Stimulated activated CD4-positive, alpha-beta T cell treated with anti-CD3 and anti-CD28 coated beads, Interleukin-15, amount 100 ng/mL, for 48 hours (primary cell): ENCODE measurements around the gene IFNL4.
"Not testable (repeated sequence)": the region's sequence is repeated elsewhere in the genome, so short reads cannot be mapped to it uniquely, and the experiment has no call there.

Experiments
- DNase-seq, 2 donors: peaks; one replicate each; pipeline ENCODE4 v3.0.0-alpha.2; 2020; ENCODE audit warnings: low read depth in 2 of 2

IFNL4 gene

DNA sequence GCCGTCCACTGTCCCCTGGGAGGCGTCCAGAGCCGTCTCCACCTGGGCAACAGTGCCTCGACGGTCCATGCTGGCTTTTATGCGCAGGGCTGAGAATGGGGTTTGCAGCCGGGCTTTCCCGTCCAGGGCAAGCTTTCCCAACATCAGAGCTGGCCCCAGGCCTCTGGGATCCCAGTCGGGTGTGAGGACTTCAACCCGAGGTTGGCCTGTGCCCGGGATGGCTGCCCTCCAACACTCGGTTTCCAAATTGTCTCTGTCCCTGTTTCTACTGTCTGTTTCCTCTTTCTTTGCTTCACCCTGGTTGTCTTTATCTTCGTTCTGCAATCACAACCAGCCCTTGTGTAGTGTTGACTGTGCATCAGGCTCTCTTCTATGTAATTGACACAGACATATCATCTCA is at the start of gene IFNL4:
Gene IFNL4, minus strand, starts transcription at position 51 of the 400 bp plus-strand sequence.
- no peak for DNase-seq

DNA sequence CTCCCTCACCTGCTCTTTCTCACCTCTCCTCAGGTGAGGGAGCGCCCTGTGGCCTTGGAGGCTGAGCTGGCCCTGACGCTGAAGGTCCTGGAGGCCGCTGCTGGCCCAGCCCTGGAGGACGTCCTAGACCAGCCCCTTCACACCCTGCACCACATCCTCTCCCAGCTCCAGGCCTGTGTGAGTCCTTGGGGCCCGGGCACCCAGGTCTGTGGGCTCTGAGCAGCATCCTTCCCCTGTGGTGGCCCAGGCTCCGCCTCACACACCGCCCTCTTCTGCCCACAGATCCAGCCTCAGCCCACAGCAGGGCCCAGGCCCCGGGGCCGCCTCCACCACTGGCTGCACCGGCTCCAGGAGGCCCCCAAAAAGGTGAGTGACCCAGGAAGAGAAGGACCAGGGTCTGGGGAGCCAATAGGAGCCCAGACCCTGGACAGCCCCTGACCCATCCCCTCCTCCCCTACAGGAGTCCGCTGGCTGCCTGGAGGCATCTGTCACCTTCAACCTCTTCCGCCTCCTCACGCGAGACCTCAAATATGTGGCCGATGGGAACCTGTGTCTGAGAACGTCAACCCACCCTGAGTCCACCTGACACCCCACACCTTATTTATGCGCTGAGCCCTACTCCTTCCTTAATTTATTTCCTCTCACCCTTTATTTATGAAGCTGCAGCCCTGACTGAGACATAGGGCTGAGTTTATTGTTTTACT is 49.4 kb upstream of the IFNL4 start:
- no peak for DNase-seq

DNA sequence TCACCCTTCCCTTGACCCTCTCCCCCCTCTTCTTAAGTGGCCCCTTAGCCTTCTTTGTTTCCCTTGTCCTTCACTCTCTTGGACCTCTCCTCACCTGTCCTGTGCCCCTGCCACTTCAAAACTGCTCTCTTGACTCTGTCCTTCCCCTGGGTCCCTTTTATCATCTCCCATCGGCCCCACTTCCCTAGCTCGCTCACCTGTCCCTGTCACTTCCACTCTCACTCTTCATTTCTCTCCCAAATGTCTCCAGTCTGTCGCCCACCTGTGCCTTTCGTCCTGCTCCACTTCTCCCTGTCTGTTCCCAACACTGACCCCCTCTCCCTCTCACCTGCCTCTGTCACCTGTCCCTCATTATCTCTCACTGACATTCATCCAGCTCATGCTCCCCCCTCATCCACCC is 48.2 kb upstream of the IFNL4 start:
- DNase-seq, result no peak

DNA sequence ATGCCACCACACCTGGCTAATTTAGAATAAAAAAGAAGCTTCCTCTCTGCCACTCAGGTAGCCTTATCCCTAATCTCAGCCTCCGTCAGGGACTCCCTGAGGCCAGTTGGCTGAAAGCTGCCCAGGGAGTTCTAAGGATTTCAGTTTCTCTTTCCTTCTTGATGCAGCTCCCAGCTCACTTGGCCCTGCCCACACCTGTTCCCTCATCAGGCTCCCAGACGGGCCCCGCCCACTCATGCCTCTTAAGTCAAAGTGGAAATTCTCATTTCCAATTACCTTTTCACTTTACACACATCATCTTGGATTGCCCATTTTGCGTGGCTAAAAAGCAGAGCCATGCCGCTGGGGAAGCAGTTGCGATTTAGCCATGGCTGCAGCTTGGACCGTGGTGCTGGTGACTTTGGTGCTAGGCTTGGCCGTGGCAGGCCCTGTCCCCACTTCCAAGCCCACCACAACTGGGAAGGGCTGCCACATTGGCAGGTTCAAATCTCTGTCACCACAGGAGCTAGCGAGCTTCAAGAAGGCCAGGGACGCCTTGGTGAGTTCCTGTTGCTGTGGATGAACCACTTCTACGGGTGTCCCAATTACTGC is 47.5 kb upstream of the IFNL4 start, which contains the start of gene IFNL1:
Gene IFNL1, plus strand, starts transcription at position 353 of the 591 bp plus-strand sequence. Its CDS starts 15 bp downstream, at position 368.
- no peak for DNase-seq

DNA sequence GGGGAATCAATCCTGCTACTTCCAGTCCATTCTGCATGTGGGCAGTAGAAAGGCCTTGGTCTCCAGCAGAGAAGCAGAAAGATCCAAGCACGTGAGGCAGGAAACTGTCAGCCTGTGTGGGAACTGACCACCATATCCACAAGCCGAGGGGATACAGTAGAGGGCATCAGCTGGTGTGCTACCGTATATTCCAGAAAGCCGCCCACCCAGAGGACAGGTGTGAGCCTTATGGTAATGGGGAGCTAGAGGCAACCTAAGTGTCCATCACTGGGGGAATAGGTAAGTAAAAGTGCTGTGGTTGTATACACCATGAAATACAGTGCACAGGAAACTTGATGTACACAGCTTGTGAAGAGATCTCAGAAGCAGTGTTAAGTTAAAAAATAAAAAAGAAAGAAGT is 44.7 kb upstream of the IFNL4 start:
- DNase-seq, result no peak

DNA sequence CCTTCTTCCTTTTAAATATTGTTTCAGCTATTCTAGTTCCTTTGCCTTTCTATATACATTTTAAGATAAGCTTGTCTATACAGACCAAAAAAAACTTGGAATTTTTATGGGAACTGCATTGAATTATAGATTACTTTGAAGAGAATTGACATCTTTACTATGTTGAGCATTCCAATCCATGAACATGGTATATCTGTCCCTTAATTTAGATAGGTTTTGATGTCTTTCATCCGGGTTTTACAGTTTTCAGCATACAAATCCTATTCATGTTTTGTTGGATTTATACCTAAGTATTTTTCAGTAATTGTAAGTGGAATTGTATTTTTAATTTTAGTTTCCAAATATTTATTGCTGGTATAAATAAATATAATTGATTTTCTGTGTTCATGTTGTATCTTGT is 35.4 kb upstream of the IFNL4 start:
- no peak for DNase-seq

DNA sequence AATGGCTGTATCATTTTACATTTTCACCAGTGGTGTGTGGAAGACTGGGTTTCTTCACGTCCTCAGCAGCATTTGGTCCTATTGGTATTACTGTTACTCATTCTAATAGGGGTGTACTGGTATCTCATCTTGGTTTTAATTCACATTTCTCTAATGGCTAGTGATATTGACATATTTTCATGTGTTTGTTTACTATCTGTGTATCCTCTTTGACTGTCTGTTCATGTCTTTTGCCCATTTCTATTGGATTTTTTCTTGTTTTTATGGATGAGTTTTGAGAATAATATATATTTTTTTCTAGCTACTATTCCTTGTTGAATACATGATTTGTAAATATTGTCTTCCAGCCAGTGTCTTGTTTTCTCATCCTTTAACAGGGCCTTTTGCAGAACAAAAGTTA is 33.4 kb upstream of the IFNL4 start:
- no peak for DNase-seq

DNA sequence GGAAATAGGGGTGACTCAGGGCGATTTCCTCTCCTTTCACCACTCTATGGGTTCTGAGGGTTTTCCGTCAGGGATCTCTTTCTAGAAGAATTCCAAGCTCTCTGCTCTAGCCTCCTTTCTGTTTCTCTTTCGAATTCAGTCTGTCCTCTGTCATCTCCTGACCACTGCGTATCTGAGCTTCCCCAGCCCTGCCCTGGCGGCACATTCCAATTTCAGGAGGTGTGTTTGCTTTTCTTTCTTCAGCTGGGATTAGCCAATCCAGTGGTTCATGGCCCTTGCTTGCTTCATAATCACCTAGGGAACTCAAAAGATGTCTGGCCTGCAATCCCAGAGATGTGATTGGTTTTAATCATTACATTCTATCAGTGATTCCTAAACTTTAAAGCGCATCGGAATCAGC is 28.9 kb upstream of the IFNL4 start:
- no peak for DNase-seq

DNA sequence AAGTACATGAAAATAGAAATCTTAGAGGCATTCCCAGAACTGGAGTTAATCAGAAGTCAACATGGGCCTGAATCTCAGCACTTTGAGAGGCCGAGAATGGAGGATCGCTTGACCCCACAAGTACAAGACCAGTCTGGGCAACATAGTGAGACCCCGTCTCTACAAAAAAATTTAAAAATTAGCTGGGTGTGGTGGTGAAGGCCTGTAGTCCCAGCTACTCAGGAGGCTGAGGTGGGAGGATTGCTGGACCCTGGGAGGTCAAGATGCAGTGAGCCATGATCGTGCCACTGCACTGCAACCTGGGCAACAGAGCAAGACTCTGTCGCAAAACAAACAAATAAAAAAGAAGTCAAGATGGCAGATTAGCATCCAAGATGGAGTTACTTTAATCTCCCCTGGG is 28.1 kb upstream of the IFNL4 start:
- DNase-seq, result no peak

DNA sequence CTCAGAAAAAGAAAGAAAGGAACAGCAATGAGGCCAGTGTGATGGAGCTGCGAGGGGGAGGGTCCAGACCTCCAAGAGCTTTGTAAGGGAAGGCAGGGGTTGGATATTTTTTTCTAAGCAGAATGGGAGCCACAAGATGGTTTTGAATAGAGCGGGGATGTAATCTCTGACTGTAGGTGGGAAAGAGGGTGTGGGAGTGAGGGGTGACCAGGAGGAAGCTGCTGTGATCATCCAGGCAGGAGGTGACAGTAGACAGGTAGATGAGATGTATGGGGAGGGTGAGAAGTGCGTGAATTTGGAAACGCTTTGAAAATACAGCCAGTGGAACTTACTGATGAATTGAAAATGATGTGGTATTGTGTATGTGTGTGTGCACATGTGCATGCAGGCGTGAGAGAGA is 26.9 kb upstream of the IFNL4 start:
- no peak for DNase-seq

DNA sequence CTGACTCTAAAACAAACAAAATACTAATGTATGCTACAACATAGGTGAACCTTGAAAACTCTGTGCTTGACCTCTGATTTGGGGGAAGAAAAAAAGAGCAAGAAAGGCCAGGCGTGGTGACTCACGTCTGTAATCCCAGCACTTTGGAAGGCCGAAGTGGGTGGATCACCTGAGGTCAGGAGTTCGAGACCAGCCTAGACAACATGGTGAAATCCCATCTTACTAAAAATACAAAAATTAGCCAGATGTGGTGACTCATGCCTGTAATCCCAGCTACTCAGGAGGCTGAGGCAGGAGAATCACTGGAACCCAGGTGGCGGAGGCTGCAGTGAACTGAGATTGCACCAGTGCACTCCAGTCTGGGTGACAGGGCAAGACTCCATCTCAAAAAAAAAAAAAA is 25.2 kb upstream of the IFNL4 start:
- DNase-seq, result not testable (repeated sequence)

DNA sequence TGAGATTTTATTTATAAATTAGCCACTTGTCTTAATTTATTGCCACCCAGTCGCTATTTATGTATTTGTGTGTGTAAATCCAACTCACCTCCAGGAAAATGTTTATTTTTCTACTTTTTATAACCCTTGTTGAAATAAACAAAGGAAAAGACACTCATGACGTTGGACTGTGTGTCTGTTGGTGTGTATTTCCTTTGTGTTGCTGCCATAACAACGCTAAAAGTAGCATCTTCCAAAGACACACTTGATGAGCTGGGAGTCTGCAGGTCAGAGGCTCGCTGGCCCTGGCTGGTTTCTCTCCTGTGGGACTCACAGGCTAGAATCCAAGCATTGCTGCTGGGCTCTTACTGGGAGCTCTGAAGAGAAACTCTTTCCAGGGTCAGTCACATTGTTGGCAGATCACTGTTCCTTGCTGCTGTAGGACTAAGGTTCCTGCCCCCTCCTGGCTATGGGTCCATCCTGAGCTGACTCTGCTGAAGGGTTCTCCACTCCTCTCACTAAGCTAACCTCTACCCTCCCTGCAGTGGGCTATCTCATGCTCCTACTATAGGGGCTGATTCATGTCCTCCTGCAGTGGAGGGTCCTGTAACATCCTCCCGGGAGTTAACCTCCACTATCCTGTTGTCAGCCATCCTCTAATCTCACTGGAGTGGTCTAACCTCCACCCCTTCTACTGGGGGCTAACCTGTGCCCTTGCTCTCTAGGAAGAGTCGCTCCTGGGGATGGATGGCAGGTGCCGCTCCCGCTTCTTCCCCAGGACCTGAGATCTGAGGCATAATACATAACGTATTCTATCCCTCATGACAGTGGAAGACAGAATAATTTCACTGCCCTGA is 21.6 kb upstream of the IFNL4 start:
- DNase-seq, result no peak

DNA sequence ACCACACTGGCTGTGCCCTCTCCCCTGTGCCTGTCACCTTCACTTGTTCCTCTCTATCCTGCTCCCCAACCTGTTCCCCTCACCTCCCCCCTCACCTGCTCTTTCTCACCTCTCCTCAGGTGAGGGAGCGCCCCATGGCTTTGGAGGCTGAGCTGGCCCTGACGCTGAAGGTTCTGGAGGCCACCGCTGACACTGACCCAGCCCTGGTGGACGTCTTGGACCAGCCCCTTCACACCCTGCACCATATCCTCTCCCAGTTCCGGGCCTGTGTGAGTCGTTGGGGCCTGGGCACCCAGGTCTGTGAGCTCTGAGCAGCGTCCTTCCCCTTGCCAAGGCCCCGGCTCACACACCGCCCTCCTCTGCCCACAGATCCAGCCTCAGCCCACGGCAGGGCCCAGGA is 20.7 kb upstream of the IFNL4 start:
- not testable (repeated sequence) for DNase-seq

DNA sequence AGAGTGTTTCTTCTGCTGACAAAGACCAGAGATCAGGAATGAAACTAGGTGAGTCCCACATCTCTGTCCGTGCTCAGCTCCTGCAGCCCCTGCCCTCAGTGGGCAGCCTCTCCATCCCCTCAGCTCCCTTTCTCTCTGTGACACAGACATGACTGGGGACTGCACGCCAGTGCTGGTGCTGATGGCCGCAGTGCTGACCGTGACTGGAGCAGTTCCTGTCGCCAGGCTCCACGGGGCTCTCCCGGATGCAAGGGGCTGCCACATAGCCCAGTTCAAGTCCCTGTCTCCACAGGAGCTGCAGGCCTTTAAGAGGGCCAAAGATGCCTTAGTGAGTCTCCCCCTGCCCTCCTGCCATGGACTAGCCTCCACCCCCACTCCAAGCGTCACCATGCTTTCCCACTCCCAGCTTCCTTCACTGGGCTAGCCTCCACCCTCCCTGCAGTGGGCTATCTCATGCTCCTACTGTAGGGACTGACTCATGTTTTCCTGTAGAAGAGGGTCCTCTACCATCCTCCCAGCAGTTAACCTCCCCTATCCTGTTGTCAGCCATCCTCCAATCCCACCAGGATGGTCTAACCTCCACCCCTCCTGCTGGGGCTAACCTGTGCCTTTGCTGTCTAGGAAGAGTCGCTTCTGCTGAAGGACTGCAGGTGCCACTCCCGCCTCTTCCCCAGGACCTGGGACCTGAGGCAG is 20.0 kb upstream of the IFNL4 start:
- DNase-seq, result not testable (repeated sequence)

DNA sequence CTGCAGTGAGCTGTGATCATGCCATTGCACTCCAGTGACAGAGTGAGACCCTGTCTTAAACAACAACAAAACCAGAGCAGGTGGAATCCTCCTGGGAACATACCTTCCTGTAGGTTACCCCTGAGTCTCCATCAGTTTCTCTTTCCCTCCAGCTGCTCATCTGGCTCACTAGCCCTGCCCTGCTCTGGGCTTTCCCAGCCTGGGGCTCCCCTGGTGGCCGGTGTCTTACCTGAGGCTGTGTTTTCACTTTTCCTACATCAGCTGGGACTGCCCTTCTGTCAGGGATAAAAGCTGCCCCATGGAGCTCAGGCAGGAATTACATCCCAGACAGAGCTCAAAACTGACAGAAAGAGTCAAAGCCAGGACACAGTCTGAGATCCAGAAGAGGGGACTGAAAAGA is 19.4 kb upstream of the IFNL4 start, which contains the start of gene IFNL2:
Gene IFNL2, plus strand, starts transcription at position 312 of the 400 bp plus-strand sequence. CDS start 173 bp downstream, outside the sequence.
- DNase-seq, result not testable (repeated sequence)

DNA sequence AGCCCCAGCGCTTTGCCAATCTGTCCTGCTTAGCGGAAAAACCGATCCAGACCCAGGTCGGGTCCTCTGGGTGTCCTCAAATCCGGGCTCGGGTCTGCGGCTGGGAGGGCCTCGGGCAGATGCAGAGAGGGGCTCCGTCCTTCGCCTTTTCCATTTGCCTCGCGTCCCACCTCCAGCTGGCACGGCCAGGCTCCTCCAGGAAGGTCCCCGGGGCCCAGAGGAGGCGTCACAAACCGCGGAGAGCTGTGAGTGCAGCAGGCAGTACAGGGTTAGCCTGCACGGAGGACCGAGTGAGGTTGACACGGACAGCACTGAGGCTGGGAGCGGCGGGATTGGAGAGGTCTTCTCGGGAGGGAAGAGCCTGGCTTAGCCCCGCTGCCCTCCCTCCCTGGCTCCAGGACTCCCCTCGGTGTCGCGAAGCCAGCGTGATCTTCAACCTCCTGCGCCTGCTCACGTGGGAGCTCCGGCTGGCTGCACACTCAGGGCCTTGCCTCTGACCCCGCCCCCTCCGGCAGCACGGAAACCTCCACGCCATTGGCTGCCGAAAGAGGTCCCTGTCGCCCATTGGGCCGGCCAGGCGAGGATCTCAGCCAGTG is 16.8 kb upstream of the IFNL4 start:
- peak in 1 of 2 donors; percentile 13 for DNase-seq

DNA sequence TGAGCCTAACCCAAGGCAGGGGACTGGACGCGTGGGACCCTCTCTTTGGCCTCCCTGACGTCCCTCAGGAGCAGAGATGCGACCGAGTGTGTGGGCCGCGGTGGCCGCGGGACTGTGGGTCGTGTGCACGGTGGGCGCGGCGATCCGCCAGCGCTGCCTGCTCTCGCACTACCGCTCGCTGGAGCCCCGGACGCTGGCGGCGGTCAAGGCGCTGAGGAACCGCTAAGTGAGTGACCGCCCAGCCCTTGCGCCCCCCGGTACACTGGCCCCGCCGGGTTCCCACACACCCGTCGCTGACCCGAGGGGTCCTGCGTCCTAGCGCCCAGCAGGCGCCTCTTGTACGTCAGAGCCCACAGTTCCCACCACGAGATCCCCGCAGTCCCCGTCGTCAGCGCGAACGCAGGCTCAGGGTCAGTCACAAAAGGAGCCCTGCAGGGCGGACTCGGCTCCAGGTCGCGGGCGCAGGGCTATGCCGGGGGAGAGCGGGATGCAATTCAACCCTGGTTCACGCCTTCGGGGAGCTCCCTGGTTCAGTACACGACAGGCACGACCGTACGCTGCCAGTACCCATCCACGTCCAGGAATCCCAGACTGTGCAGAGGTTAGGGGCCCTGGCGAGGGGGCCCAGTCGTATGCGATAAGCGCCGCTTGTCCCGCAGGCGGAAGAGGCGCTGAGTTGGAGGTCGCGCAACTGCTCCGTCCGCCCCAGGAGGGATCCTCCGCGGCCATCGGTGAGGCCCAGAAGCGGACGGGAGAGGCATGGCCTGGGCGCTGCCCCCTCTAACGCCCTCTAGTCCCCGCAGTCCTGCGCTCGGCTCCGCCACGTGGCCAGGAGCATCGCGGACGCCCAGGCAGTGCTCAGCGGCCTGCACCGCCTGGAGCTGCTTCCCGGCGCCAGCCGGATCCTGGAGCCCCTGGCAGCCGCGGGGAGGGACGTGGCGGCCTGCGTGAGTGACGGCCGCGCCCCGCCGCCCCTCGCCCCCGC is 15.9 kb upstream of the IFNL4 start:
- no peak for DNase-seq

DNA sequence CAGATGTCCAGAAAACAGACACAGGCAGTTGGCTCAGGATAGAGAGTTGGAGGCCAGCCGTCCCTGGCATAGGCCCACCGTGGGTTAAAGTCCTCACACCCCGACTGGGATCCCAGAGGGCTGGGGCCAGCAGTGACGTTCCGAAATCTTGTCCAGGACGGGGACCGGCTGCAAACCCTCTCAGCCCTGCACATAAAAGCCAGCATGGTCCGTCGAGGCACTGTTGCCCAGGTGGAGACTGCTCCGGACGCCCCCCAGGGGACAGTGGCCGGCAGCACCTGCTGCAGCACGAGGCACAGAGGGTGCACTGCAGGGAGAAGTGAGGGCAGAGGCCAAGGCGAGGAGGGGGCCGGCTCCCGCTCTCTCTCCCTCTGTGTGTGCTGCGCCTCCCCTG is 15.3 kb upstream of the IFNL4 start:
- no peak for DNase-seq

DNA sequence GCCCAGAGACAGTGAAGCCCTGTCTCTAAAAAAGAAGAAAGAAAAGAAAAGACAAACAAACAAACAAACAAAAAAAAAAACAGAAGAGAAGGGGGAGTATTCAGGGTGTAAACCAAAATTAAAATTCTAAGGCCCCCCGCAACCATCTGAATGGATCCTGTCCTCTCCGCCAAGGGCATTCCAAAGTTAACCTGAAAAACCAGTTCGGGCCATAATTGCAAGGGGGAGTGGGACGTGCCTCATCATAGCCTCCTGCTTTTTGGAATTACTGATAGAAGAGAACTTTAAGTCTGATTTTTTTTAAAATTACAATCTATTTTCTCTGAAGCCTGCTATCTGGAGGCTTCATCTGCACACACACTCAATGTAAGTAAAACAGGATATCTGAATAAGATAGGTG is 13.8 kb upstream of the IFNL4 start:
- no peak for DNase-seq

DNA sequence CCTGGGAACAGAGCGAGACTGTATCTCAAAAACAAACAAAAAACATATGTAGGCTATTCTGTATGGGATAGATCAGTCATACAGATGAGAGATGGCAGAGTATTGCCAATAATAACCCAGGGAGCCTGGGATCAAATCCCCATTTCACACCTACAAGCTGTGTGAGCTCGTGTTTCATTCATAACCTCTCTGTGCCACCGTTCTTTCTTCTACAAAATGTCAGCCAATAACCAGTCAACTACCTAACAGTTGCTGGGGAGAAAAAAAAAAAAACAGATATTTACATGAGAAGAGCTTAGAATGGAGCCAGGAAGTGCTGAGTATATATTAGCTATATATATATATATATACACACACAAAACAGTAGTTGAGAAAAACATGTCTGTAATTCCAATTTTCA is 13.0 kb upstream of the IFNL4 start:
- no peak for DNase-seq
